Cardiac fibroblast (primary cell): ENCODE data around the gene RNF14.
"Not testable (repeated sequence)": the region's sequence is repeated elsewhere in the genome, so short reads cannot be mapped to it uniquely, and the experiment has no call there.

ENCODE experiments used
- DNase-seq, 2 donors: peaks; one replicate each; pipeline versions ENCODE4 v3.0.0 to v3.0.0-alpha.2; 2010; ENCODE audit warnings: low read depth in 2 of 2
- H3K4me3 ChIP-seq, 2 donors: replicated peaks in 1 of 2; 1 replicate in 1 of 2; 2 replicates in 1 of 2; pipeline ENCODE4 v1.5.1; 2011; ENCODE audit warnings: low read depth in 2 of 2, low read length in 2 of 2, mild to moderate bottlenecking in 2 of 2, moderate library complexity in 1 of 2
- TF ChIP-seq, protein P1 (sequence below): IDR thresholded peaks from one replicate; pipeline ENCODE4 v1.5.1; 2011; ENCODE audit warnings: low read depth, mild to moderate bottlenecking, low read length, inconsistent platforms

The RNF14 gene

GRCh38 chr5:142023836-142024235 is 54.9 kb downstream of the RNF14 start:
- DNase-seq = no peak
- TF ChIP-seq, protein P1, sequence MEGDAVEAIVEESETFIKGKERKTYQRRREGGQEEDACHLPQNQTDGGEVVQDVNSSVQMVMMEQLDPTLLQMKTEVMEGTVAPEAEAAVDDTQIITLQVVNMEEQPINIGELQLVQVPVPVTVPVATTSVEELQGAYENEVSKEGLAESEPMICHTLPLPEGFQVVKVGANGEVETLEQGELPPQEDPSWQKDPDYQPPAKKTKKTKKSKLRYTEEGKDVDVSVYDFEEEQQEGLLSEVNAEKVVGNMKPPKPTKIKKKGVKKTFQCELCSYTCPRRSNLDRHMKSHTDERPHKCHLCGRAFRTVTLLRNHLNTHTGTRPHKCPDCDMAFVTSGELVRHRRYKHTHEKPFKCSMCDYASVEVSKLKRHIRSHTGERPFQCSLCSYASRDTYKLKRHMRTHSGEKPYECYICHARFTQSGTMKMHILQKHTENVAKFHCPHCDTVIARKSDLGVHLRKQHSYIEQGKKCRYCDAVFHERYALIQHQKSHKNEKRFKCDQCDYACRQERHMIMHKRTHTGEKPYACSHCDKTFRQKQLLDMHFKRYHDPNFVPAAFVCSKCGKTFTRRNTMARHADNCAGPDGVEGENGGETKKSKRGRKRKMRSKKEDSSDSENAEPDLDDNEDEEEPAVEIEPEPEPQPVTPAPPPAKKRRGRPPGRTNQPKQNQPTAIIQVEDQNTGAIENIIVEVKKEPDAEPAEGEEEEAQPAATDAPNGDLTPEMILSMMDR = no peak
- H3K4me3 ChIP-seq = no peak overlapping the region

- peak overlapping the region; percentile 37 to 48 for H3K4me3 ChIP-seq
- peak; percentile 83 to 87 for DNase-seq
- TF ChIP-seq, protein P1 = no peak
Observed at GRCh38 chr5:142024771-142025304, 55.9 kb downstream of the RNF14 start.

GRCh38 chr5:142025637-142026036 is 56.7 kb downstream of the RNF14 start:
- no peak overlapping the region for H3K4me3 ChIP-seq
- no peak for DNase-seq

DNA sequence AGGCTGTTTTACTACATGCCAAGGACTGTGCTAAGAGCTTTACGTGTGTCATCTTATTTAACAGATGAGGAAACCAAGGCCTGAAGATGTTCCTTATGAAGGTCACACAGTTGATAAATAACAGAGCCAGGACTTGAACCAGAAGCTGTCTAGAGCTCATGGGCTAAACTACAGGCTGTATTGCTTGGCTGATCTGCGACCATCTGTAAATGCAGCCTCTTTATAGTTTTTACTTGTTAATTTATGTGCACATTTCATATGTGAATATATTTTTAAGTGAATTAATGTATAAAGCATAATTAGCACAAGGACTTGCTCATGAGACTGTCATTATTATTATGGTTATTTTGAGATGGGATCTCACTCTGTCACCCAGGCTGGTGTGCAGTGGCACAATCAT is 63.2 kb downstream of the RNF14 start:
- no peak overlapping the region for H3K4me3 ChIP-seq
- TF ChIP-seq, protein P1 = no peak
- DNase-seq = no peak

More at GRCh38 chr5:142025637-142026036, 56.7 kb downstream of the RNF14 start:
- TF ChIP-seq, protein P1 = no peak

DNA sequence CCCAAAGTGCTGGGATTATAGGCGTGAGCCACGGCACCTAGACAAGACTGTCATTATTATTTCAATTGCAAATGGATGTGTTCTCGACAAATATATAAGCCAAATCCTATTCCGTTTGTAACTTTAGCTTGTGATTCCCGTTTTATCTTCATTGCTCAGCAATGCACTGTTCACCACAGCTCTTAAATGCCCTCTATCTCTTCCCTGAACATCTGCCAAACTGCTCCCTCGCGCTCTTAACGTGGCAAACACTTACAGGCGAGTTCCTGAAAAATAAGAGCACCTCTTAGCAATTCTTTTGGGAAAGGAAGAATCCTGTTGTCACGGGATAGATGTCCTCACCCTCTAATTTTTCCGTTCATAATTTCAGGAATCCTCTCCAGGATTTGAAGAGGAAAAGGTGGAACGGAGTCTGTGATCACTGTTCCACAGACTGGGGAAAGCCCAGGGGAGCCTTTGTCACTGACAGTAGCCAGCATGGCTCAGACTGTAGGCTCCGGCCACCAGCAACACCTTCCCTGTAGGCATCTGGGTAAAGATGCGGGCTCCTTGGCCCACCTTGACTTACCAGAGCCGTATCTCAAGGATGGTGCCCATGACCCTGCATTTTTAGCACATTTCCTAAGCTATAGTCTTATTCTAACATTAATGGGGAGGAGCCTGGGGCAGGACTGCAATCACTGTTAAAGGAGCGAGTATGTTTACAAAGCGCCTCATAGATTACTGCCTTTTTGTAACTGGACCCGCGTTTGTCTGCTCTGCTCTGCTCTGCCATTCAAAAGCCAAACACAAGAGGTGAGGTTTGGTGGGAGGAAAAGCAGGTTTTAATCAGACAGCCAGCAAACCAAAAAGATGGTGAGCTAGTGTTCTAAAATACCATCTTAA is 64.1 kb downstream of the RNF14 start:
- H3K4me3 ChIP-seq = no peak overlapping the region
- TF ChIP-seq, protein P1 = no peak
- peak in 1 of 2 donors; percentile 52 for DNase-seq

DNA sequence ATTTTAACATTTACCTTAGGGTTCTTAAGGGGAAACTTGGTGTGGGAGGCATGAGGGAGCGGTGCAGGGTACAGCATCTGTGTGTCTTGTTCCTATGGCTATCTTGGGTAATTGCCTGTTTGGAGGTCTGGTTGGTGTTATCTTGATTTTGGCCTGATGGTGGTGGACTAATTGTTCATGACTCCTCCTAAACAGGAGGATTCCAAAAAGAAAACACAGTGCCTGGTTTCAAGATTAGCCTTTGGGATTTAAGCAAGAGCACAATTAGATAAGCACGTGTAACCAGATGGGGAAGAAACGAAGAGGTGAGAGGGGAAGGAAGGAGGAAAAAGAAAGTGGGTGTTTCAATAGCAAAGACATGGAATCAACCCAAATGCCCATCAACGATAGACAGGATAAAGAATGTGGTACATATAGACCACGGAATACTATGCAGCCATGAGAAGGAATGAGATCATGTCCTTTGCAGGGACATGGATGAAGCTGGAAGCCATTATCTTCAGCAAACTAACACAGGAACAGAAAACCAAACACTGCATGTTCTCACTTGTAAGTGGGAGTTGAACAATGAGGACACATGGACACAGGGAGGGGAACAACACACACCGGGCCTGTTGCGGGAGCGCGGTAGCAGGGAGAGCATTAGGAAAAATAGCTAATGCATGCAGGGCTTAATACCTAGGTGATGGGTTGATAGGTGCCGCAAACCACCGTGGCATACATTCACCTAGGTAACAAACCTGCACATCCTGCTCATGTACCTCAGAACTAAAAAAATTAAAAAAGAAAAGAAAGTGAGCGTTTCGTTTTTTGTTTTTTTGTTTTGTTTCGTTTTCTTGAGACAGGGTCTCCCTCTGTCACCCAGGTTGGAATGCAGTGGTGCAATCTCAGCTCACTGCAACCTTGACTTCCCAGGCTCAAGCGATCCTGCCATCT is 65.0 kb downstream of the RNF14 start:
- not testable (repeated sequence) for DNase-seq, H3K4me3 ChIP-seq

- DNase-seq = no peak
- no peak overlapping the region for H3K4me3 ChIP-seq
- TF ChIP-seq, protein P1 = no peak
Observed at GRCh38 chr5:142034994-142035393, 66.1 kb downstream of the RNF14 start.
